Measurements from ENCODE around the gene ZNF792.

Gene ZNF792

GRCh38 chr19:34963573-34964406 is at the start of gene ZNF792:
Gene ZNF792, minus strand, starts transcription at chr19:34964229. Its CDS starts 567 bp downstream, at chr19:34963662.
- TF ChIP-seq GATA2 (IDR thresholded peaks at IDR 0.05; ENCODE audit: low read depth, low read length) (no peak), GATA3 (IDR thresholded peaks at IDR 0.05; ENCODE audit: low read depth, low read length) (no peak)

DNA sequence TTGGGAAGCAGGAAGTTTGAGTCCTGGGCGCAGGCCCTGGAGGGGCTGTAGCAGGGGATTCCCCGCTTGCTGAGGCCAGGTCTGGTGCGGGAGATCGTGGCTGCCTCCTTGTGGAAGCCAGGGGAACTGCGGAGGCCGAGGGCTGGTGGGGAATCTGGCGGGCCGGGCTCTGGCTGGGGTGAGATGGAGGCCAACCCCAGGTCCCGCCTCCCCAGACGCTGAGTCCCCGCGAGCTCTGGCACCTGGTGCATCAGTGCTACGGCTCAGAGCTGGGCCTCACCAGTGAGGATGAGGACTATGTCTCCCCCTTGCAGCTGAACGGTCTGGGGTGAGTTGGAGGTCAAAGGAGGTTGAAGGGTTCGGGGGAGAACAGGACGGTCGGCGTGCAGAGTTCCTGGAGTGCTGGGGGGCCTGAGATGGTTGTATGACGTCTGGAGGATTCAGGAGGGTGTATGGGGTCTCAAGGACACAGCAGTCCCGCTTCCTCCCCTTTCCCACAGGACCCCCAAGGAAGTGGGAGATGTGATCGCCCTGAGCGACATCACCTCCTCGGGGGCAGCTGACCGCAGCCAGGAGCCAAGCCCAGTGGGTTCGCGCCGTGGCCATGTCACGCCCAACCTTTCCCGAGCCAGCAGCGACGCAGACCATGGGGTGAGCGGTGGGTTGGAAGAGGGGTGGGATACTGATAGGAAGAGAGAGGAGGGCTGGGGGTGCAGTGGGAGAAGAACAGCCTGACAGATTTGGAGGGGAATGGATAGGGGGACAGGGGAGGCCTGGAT is 49.2 kb upstream of the ZNF792 start:
- no peak for TF ChIP-seq GATA3 (IDR thresholded peaks at IDR 0.05; ENCODE audit: low read depth, low read length)
- no peak for TF ChIP-seq GATA2 (IDR thresholded peaks at IDR 0.05; ENCODE audit: low read depth, low read length)

- TF ChIP-seq GATA2 (IDR thresholded peaks at IDR 0.05; ENCODE audit: low read depth, low read length) (no peak), GATA3 (IDR thresholded peaks at IDR 0.05; ENCODE audit: low read depth, low read length) (no peak)
These were observed 48.0 kb upstream of the ZNF792 start for GRCh38 chr19:35011737-35012682.

GRCh38 chr19:35011091-35011689 is 47.2 kb upstream of the ZNF792 start:
- TF ChIP-seq GATA2 (IDR thresholded peaks at IDR 0.05; ENCODE audit: low read depth, low read length) = no peak
- TF ChIP-seq GATA3 (IDR thresholded peaks at IDR 0.05; ENCODE audit: low read depth, low read length) = no peak

DNA sequence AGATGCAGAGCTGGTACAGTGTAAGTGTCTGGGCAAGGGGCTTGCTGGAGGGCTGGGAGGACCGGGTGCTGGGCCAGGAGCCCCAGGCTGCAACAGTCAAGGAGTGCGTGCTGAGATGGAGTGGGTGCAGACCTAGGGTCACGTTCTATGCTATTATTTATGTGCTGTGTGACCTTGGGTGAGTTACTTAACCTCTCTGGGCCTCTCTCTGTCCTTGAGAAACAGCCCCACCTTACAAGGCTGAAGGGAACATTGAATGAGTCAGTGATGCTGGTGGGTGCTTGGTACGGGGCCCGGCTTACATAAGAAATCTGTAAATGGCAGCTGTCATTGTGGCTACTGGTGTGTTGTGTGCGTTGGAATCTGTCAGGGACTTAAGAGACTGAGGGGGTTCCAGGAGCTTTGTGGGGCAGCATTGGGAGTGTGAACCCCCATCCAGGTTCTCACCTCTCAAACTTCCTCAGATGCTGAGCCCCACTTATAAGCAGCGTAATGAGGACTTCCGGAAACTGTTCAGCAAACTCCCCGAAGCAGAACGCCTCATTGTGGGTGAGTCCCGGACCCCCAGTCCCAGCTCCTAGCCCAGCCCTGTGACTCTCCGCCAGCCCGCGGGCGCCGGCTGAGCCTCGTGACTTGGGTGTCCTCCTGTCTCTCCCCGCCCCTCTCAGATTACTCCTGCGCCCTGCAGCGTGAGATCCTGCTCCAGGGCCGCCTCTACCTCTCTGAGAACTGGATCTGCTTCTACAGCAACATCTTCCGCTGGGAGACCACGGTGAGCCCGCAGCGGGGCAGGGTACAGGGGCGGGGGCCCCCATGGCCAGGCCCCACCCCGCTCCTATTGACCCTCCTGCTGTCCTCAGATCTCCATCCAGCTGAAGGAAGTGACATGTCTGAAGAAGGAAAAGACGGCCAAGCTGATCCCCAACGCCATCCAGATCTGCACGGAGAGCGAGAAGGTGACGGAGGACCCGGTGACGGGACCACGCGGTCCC is 45.7 kb upstream of the ZNF792 start:
- TF ChIP-seq GATA3 (IDR thresholded peaks at IDR 0.05; ENCODE audit: low read depth, low read length) (no peak), GATA2 (IDR thresholded peaks at IDR 0.05; ENCODE audit: low read depth, low read length) (no peak)

DNA sequence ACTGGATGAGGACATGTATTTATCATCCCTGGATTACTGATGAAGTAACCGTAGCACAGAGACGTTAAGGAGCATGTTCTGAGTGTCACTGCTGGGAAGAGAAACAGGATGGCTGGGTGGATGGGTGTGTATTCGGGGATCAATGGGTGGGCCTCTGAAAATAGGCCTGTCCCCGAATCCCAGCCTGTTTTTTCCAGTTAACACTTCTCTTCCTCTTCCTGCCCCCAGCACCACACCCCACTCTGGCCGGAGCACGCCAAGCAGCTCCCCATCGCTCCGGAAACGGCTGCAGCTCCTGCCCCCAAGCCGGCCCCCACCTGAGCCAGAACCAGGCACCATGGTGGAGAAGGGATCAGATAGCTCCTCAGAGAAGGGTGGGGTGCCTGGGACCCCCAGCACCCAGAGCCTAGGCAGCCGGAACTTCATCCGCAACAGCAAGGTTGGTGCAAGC is 44.9 kb upstream of the ZNF792 start:
- TF ChIP-seq GATA2 (IDR thresholded peaks at IDR 0.05; ENCODE audit: low read depth, low read length) (no peak), GATA3 (IDR thresholded peaks at IDR 0.05; ENCODE audit: low read depth, low read length) (no peak)

DNA sequence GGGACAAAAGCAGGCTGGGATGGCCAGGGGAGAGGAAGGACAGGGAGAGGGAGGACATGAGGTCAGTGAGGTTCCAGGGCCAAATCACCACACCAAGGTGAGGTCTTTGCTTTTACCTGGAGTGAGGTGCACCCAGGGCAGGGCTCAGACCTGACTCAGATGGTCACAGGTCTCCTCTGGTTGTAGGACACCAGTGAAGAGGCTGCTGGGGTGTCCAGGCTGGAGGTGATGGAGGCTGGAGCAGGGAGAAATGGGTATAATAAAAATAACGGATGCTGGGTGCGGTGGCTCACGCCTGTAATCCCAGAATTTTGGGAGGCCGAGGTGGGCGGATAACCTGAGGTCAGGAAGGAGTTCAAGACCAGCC is 43.0 kb upstream of the ZNF792 start:
- TF ChIP-seq GATA3 (IDR thresholded peaks at IDR 0.05; ENCODE audit: low read depth, low read length) = no peak
- no peak for TF ChIP-seq GATA2 (IDR thresholded peaks at IDR 0.05; ENCODE audit: low read depth, low read length)

GRCh38 chr19:35006342-35006998 is 42.4 kb upstream of the ZNF792 start:
- TF ChIP-seq GATA2 (IDR thresholded peaks at IDR 0.05; ENCODE audit: low read depth, low read length) (no peak), GATA3 (IDR thresholded peaks at IDR 0.05; ENCODE audit: low read depth, low read length) (no peak)

GRCh38 chr19:35005256-35005977 is 41.4 kb upstream of the ZNF792 start:
- TF ChIP-seq GATA2 (IDR thresholded peaks at IDR 0.05; ENCODE audit: low read depth, low read length) (no peak), GATA3 (IDR thresholded peaks at IDR 0.05; ENCODE audit: low read depth, low read length) (no peak)

- TF ChIP-seq GATA3 (IDR thresholded peaks at IDR 0.05; ENCODE audit: low read depth, low read length) = no peak
- no peak for TF ChIP-seq GATA2 (IDR thresholded peaks at IDR 0.05; ENCODE audit: low read depth, low read length)
These were observed 40.7 kb upstream of the ZNF792 start for GRCh38 chr19:35004517-35005255.

Data from SH-SY5Y (cell line).